Measurements from ENCODE around the gene COQ10A. TPM values are rescaled to one million over a fixed set of nuclear protein-coding genes. Genes with fewer than 3 reads are reported as not detected.

COQ10A gene
- total and polyA plus RNA-seq, 2 of the 13 experiments (the other 11 are each of a cell fraction or from before 2014, with no cell fraction given): 21.0 to 37.3 TPM

DNA sequence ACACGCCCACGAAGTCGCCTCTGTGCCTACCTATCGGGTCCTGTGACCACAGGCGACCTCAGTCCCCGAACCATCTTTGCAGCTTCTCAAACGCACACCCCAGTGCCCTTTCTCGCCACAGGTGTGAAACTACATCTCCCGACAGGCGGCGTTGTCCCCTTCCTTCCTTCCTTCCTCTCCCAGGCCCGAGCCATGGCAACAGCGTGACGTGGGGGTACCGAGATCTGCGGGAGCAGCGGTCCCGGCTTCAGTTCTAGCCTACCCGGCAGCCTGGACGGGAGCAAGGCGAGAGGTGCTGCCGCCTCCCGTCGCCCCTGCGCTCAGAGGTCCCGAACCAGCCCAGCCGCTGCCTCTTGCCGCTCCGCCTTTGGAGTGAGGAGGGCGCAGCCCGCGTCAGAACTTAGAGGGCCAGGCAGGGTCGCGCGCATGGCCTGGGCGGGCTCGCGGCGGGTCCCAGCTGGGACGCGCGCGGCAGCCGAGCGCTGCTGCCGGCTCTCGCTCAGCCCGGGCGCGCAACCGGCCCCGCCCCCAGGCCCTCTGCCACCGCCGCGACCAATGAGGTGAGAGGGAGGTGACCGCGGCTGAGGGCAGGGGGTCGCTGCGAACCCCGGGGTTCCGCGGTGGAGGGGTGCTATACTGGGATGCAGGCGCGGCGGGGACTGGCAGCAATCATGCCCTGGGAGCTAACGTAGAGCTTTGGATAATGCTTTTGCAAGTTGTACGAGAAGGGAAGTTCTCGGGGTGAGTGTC, at the start of gene COQ10A (continued):
- TF ChIP-seq, protein P1, sequence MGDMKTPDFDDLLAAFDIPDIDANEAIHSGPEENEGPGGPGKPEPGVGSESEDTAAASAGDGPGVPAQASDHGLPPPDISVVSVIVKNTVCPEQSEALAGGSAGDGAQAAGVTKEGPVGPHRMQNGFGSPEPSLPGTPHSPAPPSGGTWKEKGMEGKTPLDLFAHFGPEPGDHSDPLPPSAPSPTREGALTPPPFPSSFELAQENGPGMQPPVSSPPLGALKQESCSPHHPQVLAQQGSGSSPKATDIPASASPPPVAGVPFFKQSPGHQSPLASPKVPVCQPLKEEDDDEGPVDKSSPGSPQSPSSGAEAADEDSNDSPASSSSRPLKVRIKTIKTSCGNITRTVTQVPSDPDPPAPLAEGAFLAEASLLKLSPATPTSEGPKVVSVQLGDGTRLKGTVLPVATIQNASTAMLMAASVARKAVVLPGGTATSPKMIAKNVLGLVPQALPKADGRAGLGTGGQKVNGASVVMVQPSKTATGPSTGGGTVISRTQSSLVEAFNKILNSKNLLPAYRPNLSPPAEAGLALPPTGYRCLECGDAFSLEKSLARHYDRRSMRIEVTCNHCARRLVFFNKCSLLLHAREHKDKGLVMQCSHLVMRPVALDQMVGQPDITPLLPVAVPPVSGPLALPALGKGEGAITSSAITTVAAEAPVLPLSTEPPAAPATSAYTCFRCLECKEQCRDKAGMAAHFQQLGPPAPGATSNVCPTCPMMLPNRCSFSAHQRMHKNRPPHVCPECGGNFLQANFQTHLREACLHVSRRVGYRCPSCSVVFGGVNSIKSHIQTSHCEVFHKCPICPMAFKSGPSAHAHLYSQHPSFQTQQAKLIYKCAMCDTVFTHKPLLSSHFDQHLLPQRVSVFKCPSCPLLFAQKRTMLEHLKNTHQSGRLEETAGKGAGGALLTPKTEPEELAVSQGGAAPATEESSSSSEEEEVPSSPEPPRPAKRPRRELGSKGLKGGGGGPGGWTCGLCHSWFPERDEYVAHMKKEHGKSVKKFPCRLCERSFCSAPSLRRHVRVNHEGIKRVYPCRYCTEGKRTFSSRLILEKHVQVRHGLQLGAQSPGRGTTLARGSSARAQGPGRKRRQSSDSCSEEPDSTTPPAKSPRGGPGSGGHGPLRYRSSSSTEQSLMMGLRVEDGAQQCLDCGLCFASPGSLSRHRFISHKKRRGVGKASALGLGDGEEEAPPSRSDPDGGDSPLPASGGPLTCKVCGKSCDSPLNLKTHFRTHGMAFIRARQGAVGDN (CRISPR knock-in tag; IDR thresholded peaks at IDR 0.05): peak; percentile 91
- TF ChIP-seq, protein P2, sequence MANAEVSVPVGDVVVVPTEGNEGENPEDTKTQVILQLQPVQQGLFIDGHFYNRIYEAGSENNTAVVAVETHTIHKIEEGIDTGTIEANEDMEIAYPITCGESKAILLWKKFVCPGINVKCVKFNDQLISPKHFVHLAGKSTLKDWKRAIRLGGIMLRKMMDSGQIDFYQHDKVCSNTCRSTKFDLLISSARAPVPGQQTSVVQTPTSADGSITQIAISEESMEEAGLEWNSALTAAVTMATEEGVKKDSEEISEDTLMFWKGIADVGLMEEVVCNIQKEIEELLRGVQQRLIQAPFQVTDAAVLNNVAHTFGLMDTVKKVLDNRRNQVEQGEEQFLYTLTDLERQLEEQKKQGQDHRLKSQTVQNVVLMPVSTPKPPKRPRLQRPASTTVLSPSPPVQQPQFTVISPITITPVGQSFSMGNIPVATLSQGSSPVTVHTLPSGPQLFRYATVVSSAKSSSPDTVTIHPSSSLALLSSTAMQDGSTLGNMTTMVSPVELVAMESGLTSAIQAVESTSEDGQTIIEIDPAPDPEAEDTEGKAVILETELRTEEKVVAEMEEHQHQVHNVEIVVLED (CRISPR knock-in tag; IDR thresholded peaks at IDR 0.05; ENCODE audit: borderline replicate concordance): peak; percentile 75
- TF ChIP-seq, protein P3, sequence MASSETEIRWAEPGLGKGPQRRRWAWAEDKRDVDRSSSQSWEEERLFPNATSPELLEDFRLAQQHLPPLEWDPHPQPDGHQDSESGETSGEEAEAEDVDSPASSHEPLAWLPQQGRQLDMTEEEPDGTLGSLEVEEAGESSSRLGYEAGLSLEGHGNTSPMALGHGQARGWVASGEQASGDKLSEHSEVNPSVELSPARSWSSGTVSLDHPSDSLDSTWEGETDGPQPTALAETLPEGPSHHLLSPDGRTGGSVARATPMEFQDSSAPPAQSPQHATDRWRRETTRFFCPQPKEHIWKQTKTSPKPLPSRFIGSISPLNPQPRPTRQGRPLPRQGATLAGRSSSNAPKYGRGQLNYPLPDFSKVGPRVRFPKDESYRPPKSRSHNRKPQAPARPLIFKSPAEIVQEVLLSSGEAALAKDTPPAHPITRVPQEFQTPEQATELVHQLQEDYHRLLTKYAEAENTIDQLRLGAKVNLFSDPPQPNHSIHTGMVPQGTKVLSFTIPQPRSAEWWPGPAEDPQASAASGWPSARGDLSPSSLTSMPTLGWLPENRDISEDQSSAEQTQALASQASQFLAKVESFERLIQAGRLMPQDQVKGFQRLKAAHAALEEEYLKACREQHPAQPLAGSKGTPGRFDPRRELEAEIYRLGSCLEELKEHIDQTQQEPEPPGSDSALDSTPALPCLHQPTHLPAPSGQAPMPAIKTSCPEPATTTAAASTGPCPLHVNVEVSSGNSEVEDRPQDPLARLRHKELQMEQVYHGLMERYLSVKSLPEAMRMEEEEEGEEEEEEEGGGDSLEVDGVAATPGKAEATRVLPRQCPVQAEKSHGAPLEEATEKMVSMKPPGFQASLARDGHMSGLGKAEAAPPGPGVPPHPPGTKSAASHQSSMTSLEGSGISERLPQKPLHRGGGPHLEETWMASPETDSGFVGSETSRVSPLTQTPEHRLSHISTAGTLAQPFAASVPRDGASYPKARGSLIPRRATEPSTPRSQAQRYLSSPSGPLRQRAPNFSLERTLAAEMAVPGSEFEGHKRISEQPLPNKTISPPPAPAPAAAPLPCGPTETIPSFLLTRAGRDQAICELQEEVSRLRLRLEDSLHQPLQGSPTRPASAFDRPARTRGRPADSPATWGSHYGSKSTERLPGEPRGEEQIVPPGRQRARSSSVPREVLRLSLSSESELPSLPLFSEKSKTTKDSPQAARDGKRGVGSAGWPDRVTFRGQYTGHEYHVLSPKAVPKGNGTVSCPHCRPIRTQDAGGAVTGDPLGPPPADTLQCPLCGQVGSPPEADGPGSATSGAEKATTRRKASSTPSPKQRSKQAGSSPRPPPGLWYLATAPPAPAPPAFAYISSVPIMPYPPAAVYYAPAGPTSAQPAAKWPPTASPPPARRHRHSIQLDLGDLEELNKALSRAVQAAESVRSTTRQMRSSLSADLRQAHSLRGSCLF (CRISPR knock-in tag; IDR thresholded peaks at IDR 0.05; ENCODE audit: borderline replicate concordance): no peak
- TF ChIP-seq BHLHE40 (IDR thresholded peaks at IDR 0.05; ENCODE audit: low read length): 0 out of 2 replicates have a peak, but pooled peaks have one; percentile 14
- TF ChIP-seq, protein P4, sequence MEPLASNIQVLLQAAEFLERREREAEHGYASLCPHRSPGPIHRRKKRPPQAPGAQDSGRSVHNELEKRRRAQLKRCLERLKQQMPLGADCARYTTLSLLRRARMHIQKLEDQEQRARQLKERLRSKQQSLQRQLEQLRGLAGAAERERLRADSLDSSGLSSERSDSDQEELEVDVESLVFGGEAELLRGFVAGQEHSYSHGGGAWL (CRISPR knock-in tag; IDR thresholded peaks at IDR 0.05): peak; percentile 84
- no peak for TF ChIP-seq FOXA1 (IDR thresholded peaks at IDR 0.05)
- TF ChIP-seq FOXA1 (CRISPR knock-in tag; IDR thresholded peaks at IDR 0.05): peak; percentile 40; the same call in 1 of the 2 replicates
- no peak for TF ChIP-seq YY1 (IDR thresholded peaks at IDR 0.05; ENCODE audit: insufficient read depth, insufficient replicate concordance, low read depth, low read length)
- 0 out of 2 replicates have a peak, but pooled peaks have one; percentile 35 for TF ChIP-seq ZNF317 (CRISPR knock-in tag; IDR thresholded peaks at IDR 0.05)
- TF ChIP-seq, protein P5, sequence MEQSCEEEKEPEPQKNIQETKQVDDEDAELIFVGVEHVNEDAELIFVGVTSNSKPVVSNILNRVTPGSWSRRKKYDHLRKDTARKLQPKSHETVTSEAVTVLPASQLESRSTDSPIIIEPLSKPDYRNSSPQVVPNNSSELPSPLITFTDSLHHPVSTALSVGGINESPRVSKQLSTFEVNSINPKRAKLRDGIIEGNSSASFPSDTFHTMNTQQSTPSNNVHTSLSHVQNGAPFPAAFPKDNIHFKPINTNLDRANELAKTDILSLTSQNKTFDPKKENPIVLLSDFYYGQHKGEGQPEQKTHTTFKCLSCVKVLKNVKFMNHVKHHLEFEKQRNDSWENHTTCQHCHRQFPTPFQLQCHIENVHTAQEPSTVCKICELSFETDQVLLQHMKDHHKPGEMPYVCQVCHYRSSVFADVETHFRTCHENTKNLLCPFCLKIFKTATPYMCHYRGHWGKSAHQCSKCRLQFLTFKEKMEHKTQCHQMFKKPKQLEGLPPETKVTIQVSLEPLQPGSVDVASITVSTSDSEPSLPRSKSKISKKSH (CRISPR knock-in tag; IDR thresholded peaks at IDR 0.05; ENCODE audit: borderline replicate concordance): no peak
- TF ChIP-seq, protein P6, sequence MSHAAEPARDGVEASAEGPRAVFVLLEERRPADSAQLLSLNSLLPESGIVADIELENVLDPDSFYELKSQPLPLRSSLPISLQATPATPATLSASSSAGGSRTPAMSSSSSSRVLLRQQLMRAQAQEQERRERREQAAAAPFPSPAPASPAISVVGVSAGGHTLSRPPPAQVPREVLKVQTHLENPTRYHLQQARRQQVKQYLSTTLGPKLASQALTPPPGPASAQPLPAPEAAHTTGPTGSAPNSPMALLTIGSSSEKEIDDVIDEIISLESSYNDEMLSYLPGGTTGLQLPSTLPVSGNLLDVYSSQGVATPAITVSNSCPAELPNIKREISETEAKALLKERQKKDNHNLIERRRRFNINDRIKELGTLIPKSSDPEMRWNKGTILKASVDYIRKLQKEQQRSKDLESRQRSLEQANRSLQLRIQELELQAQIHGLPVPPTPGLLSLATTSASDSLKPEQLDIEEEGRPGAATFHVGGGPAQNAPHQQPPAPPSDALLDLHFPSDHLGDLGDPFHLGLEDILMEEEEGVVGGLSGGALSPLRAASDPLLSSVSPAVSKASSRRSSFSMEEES (CRISPR knock-in tag; IDR thresholded peaks at IDR 0.05): 0 out of 2 replicates have a peak, but pooled peaks have one; percentile 39
- TF ChIP-seq ZNF547 (CRISPR knock-in tag; IDR thresholded peaks at IDR 0.05): peak; percentile 82

Data from HepG2 (cell line).